IMR-90 (cell line): ENCODE results near the gene GRAMD2B. TPM values are rescaled to one million over a fixed set of nuclear protein-coding genes. Genes with fewer than 3 reads are reported as not detected.

Source experiments
- ATAC-seq: fragments of 200-7000 bp; cut with Tn5 transposase; 2 replicates; pipeline ENCODE4 v1.9.1; 2020; ENCODE audit warnings: low read depth, mild to moderate bottlenecking, moderate library complexity
- BruUV-seq: library from RNA; stranded (reverse); fragments of 400-500 nt; replicated peaks from 2 replicates; lab custom pipeline; 2021; lab: Mats Ljungman, UMichigan
- CTCF ChIA-PET: fragments of 300-600 bp; formaldehyde crosslinking; extraction: SDS; loops from one replicate; lab custom pipeline; 2021; ENCODE audit warnings: antibody characterized with exemption; lab: Yijun Ruan, JAX
- POLR2A ChIA-PET: fragments of 300-600 bp; sonication (Branson Sonifier 250); formaldehyde crosslinking; loops from one replicate; lab custom pipeline; 2022; ENCODE audit warnings: antibody characterized with exemption; ENCODE audit not compliant: unreplicated experiment; lab: Charles Lee
- DNase-seq: peaks from one replicate; pipeline ENCODE4 v3.0.0; 2013
- H2AFZ ChIP-seq: replicated peaks from 2 replicates; pipeline ENCODE3; 2013; ENCODE audit warnings: low read length, mild to moderate bottlenecking; ENCODE audit not compliant: poor library complexity
- H2AK5ac ChIP-seq: 2 replicates; pipeline ENCODE4 v1.6.1; 2013; ENCODE audit warnings: low read depth, low read length, inconsistent platforms
- H2AK9ac ChIP-seq: replicated peaks from 2 replicates; pipeline ENCODE3; 2013; ENCODE audit warnings: mild to moderate bottlenecking, low read depth, low read length, moderate library complexity; ENCODE audit not compliant: poor library complexity
- H2BK120ac ChIP-seq: 2 replicates; pipeline ENCODE4 v1.6.1; 2013; ENCODE audit warnings: low read depth, low read length, inconsistent platforms
- H2BK15ac ChIP-seq: 3 replicates; pipeline ENCODE4 v1.6.1; 2013; ENCODE audit warnings: low read depth, low read length, inconsistent platforms
- H2BK20ac ChIP-seq: 2 replicates; pipeline ENCODE4 v1.6.1; 2013; ENCODE audit warnings: low read depth, mild to moderate bottlenecking, inconsistent platforms, low read length, moderate library complexity
- H2BK5ac ChIP-seq: 2 replicates; pipeline ENCODE4 v1.6.1; 2013; ENCODE audit warnings: mild to moderate bottlenecking, low read depth, low read length, inconsistent platforms; ENCODE audit not compliant: poor library complexity, severe bottlenecking
- H3K14ac ChIP-seq: replicated peaks from 2 replicates; pipeline ENCODE4 v1.6.1; 2013; ENCODE audit warnings: low read depth, low read length, inconsistent platforms
- H3K18ac ChIP-seq: 2 replicates; pipeline ENCODE4 v1.6.1; 2013; ENCODE audit warnings: low read depth, low read length, control low read depth
- H3K23ac ChIP-seq: 2 replicates; pipeline ENCODE4 v1.6.1; 2013; ENCODE audit warnings: low read depth, low read length, inconsistent platforms
- H3K27ac ChIP-seq: 2 replicates; pipeline ENCODE4 v1.5.1; 2013; ENCODE audit warnings: mild to moderate bottlenecking, control low read depth, low read length; ENCODE audit not compliant: insufficient read depth
- H3K27me3 ChIP-seq: 2 replicates; pipeline ENCODE4 v1.6.1; 2013; ENCODE audit warnings: low read length; ENCODE audit not compliant: control insufficient read depth, insufficient read depth
- H3K36me3 ChIP-seq: 2 replicates; pipeline ENCODE4 v1.6.1; 2013; ENCODE audit warnings: low read length, mixed read lengths; ENCODE audit not compliant: control insufficient read depth, insufficient read depth
- H3K4ac ChIP-seq: 2 replicates; pipeline ENCODE4 v1.6.1; 2013; ENCODE audit warnings: low read depth, low read length, inconsistent platforms
- H3K4me1 ChIP-seq: 2 replicates; pipeline ENCODE4 v1.6.1; 2013; ENCODE audit warnings: low read length, mixed read lengths; ENCODE audit not compliant: control insufficient read depth, insufficient read depth
- H3K4me2 ChIP-seq: 2 replicates; pipeline ENCODE4 v1.6.1; 2013; ENCODE audit warnings: low read depth, mild to moderate bottlenecking, control low read depth, low read length, moderate library complexity
- H3K4me3 ChIP-seq: 2 replicates; pipeline ENCODE4 v1.5.1; 2013; ENCODE audit warnings: low read depth, mild to moderate bottlenecking, control low read depth, low read length, moderate library complexity; ENCODE audit not compliant: insufficient read depth
- H3K56ac ChIP-seq: 2 replicates; pipeline ENCODE4 v1.6.1; 2013; ENCODE audit warnings: low read length, inconsistent platforms; ENCODE audit not compliant: insufficient read depth; ENCODE audit errors: extremely low read depth
- H3K79me1 ChIP-seq, 2 experiments: 2 replicates each; pipeline ENCODE4 v1.6.1; 2013; ENCODE audit warnings: low read length in 2 of 2, inconsistent platforms in 1 of 2, low read depth in 1 of 2
- H3K9ac ChIP-seq: 2 replicates; pipeline ENCODE4 v1.6.1; 2013; ENCODE audit warnings: low read depth, low read length, control low read depth
- H3K9me1 ChIP-seq: 2 replicates; pipeline ENCODE4 v1.6.1; 2013; ENCODE audit warnings: low read length, inconsistent platforms; ENCODE audit not compliant: insufficient read depth
- H3K9me3 ChIP-seq: 2 replicates; pipeline ENCODE4 v1.6.1; 2013; ENCODE audit warnings: low read length; ENCODE audit not compliant: control insufficient read depth, insufficient read depth
- H4K20me1 ChIP-seq: 2 replicates; pipeline ENCODE4 v1.6.1; 2013; ENCODE audit warnings: low read length, inconsistent platforms; ENCODE audit not compliant: insufficient read depth
- H4K5ac ChIP-seq: 2 replicates; pipeline ENCODE4 v1.6.1; 2013; ENCODE audit warnings: mild to moderate bottlenecking, low read depth, low read length, control low read depth
- H4K8ac ChIP-seq, 2 experiments: 2 replicates each; pipeline ENCODE4 v1.6.1; 2013; ENCODE audit warnings: low read depth in 2 of 2, low read length in 2 of 2, control low read depth in 1 of 2, inconsistent platforms in 1 of 2
- H4K91ac ChIP-seq: 2 replicates; pipeline ENCODE4 v1.6.1; 2013; ENCODE audit warnings: low read depth, low read length, inconsistent platforms; ENCODE audit not compliant: insufficient read depth
- BHLHE40 ChIP-seq: fragments of 150-350 bp; IDR thresholded peaks from 2 replicates; pipeline ENCODE4 v1.6.1; 2016; ENCODE audit warnings: mild to moderate bottlenecking, low read depth, low read length
- CEBPB ChIP-seq: IDR thresholded peaks from 2 replicates; pipeline ENCODE4 v1.6.1; 2012; ENCODE audit warnings: low read depth, low read length, improper control_type of control experiment
- CHD1 ChIP-seq: IDR thresholded peaks from 2 replicates; pipeline ENCODE4 v1.6.1; 2012; ENCODE audit warnings: low read depth, low read length, improper control_type of control experiment
- CTCF ChIP-seq: conservative IDR thresholded peaks from 2 replicates; pipeline ENCODE4 v1.5.1; 2012; ENCODE audit warnings: mild to moderate bottlenecking, low read depth, low read length, improper control_type of control experiment
- FOS ChIP-seq: fragments of 150-350 bp; IDR thresholded peaks from 2 replicates; pipeline ENCODE4 v1.6.1; 2016; ENCODE audit warnings: low read depth, low read length
- MAFK ChIP-seq: IDR thresholded peaks from 2 replicates; pipeline ENCODE4 v1.6.1; 2012; ENCODE audit warnings: low read depth, low read length, improper control_type of control experiment
- MAZ ChIP-seq: IDR thresholded peaks from 2 replicates; pipeline ENCODE4 v1.6.1; 2012; ENCODE audit warnings: low read depth, mild to moderate bottlenecking, low read length, improper control_type of control experiment, moderate library complexity, borderline replicate concordance
- MXI1 ChIP-seq: IDR thresholded peaks from 2 replicates; pipeline ENCODE4 v1.6.1; 2012; ENCODE audit warnings: low read depth, mild to moderate bottlenecking, low read length, moderate library complexity, borderline replicate concordance
- NFE2L2 ChIP-seq: fragments of 150-350 bp; IDR thresholded peaks from 2 replicates; pipeline ENCODE4 v1.6.1; 2016; ENCODE audit warnings: low read depth, mild to moderate bottlenecking, low read length
- POLR2A ChIP-seq: IDR thresholded peaks from 2 replicates; pipeline ENCODE4 v1.6.1; 2012; ENCODE audit warnings: mild to moderate bottlenecking, low read depth, low read length
- RCOR1 ChIP-seq: IDR thresholded peaks from 2 replicates; pipeline ENCODE4 v1.6.1; 2012; ENCODE audit warnings: mild to moderate bottlenecking, low read length, improper control_type of control experiment; ENCODE audit not compliant: insufficient replicate concordance
- RFX5 ChIP-seq: IDR thresholded peaks from 2 replicates; pipeline ENCODE4 v1.8.0; 2012; ENCODE audit warnings: low read depth, mild to moderate bottlenecking, low read length, moderate library complexity
- WGBS, 2 experiments: methylation state at CpG; one replicate each; pipeline versions ENCODE4 v1.1.5 to v1.1.7; 2013; ENCODE audit warnings: missing lambda C conversion rate in 2 of 2; ENCODE audit not compliant: insufficient read length in 1 of 2; ENCODE audit errors: extremely low coverage in 2 of 2; 5-methylcytosine and 5-hydroxymethylcytosine counted together
- dilution Hi-C: fragments of 300-500 bp; cut with HindIII; formaldehyde crosslinking; loops from one replicate; pipeline ENCODE4 v1.14.3; 2018; ENCODE audit warnings: low sequenced_read_pairs; ENCODE audit not compliant: unreplicated experiment
- in situ Hi-C: fragments of 300-500 bp; cut with MboI; formaldehyde crosslinking; loops from 3 replicates; pipeline ENCODE4 v1.14.3; 2019; ENCODE audit warnings: low sequenced_read_pairs, inconsistent platforms, mixed read lengths
- intact Hi-C: fragments of 100-400 bp; cut with micrococcal nuclease; formaldehyde crosslinking; loops from 2 replicates; pipeline ENCODE4 v1.10.0; 2022
- polyA plus RNA-seq, 3 experiments: library from polyadenylated mRNA; depleted of rRNA; stranded (reverse); fragments of >200 nt; gene quantifications; 2 replicates each; pipeline ENCODE4 v1.2.3, GENCODE V29; 2012; ENCODE audit warnings: low replicate concordance in 1 of 3
- total RNA-seq: library from RNA; depleted of rRNA; stranded (reverse); fragments of >200 nt; gene quantifications from 2 replicates; pipeline ENCODE4 v1.2.3, GENCODE V29; 2012
- TF ChIP-seq, protein P1 (sequence below): fragments of 150-350 bp; IDR thresholded peaks from 2 replicates; pipeline ENCODE4 v1.6.1; 2017; ENCODE audit warnings: mild to moderate bottlenecking, antibody characterized with exemption, low read length, low read depth
- TF ChIP-seq, protein P2 (sequence below): fragments of 150-350 bp; IDR thresholded peaks from 2 replicates; pipeline ENCODE4 v1.6.1; 2016; ENCODE audit warnings: low read depth, mild to moderate bottlenecking, low read length, moderate library complexity, borderline replicate concordance

GRAMD2B gene
- total and polyA plus RNA-seq, 2 of the 4 experiments (the other 2 are of a cell fraction): 13.9 to 20.3 TPM

GRCh38 chr5:126394211-126394788, 28.9 kb upstream of the GRAMD2B start:
- CTCF ChIA-PET: no interaction called here
- intact Hi-C loops: no loop called here
- in situ Hi-C loops: no loop called here
- Histone ChIP-seq H2BK20ac (no peak overlapping the region), H2AK9ac (no peak overlapping the region), H3K27me3 (no peaks in the 10 kb centered on the region), H3K79me1 (no peaks in the 10 kb centered on the region), H3K4ac (no peak overlapping the region), H4K5ac (no peak overlapping the region), H4K20me1 (no peaks in the 10 kb centered on the region), H3K18ac (no peak overlapping the region), H2AK5ac (no peak overlapping the region), H3K9ac (no peak overlapping the region), H2BK120ac (no peak overlapping the region), H4K8ac (no peak overlapping the region), H4K91ac (no peak overlapping the region), H2AFZ (no peak overlapping the region), H3K9me1 (no peaks in the 10 kb centered on the region), H2BK15ac (no peak overlapping the region), H3K4me3 (no peak overlapping the region), H3K14ac (no peak overlapping the region), H3K4me1 (no peaks in the 10 kb centered on the region), H3K27ac (no peak overlapping the region), H3K36me3 (no peaks in the 10 kb centered on the region), H3K23ac (no peak overlapping the region), H3K9me3 (peaks cover 2% of the 10 kb centered on the region), H2BK5ac (no peak overlapping the region), H3K56ac (no peak overlapping the region), H3K4me2 (no peak overlapping the region)
- ATAC-seq (no peak), DNase-seq (no peak)
- WGBS, 2 experiments: 83% methylated on average over 4 of the region's 7 CpGs; no CpG with 5 or more reads in 1 of the 2 experiments
- TF ChIP-seq CEBPB (no peak), CHD1 (no peak), RCOR1 (no peak), FOS (no peak), RFX5 (no peak), CTCF (no peak), POLR2A (no peak), MXI1 (no peak), NFE2L2 (no peak), MAFK (no peak), BHLHE40 (no peak), MAZ (no peak)
- TF ChIP-seq, protein P1, sequence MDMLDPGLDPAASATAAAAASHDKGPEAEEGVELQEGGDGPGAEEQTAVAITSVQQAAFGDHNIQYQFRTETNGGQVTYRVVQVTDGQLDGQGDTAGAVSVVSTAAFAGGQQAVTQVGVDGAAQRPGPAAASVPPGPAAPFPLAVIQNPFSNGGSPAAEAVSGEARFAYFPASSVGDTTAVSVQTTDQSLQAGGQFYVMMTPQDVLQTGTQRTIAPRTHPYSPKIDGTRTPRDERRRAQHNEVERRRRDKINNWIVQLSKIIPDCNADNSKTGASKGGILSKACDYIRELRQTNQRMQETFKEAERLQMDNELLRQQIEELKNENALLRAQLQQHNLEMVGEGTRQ: no peak
- TF ChIP-seq, protein P2, sequence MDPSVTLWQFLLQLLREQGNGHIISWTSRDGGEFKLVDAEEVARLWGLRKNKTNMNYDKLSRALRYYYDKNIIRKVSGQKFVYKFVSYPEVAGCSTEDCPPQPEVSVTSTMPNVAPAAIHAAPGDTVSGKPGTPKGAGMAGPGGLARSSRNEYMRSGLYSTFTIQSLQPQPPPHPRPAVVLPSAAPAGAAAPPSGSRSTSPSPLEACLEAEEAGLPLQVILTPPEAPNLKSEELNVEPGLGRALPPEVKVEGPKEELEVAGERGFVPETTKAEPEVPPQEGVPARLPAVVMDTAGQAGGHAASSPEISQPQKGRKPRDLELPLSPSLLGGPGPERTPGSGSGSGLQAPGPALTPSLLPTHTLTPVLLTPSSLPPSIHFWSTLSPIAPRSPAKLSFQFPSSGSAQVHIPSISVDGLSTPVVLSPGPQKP: no peak
- dilution Hi-C loops: no loop called here
- no TSS peak for BruUV-seq
- POLR2A ChIA-PET: no interaction called here
